LNCAP (cell line): ENCODE results near the gene CTNNBL1.

Experiments used
- TF ChIP-seq, protein P1 (sequence below): fragments of 450-650 bp; IDR thresholded peaks from 2 replicates; pipeline ENCODE4 v1.5.1; 2017; ENCODE audit warnings: mild to moderate bottlenecking

CTNNBL1 gene

DNA sequence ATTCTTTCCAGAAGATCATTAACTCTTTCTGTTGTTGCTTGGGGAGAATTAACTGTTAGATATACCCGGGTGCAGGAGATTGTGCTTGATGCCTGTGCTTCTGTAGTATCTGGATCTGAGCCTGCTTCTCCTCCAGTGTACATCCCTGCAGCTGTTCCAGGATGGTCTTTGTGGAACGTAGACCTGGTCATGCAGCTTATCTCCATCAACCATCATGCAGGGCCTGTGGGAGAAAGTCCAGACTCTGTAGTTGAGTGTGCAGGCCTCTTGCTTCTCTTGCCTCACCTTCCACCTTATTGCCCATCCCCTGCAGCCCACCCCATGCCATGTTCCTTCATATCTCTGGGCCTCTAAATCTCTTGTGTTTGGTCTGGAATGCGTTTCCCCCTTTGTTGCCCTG, 133.8 kb downstream of the CTNNBL1 start:
- TF ChIP-seq, protein P1, sequence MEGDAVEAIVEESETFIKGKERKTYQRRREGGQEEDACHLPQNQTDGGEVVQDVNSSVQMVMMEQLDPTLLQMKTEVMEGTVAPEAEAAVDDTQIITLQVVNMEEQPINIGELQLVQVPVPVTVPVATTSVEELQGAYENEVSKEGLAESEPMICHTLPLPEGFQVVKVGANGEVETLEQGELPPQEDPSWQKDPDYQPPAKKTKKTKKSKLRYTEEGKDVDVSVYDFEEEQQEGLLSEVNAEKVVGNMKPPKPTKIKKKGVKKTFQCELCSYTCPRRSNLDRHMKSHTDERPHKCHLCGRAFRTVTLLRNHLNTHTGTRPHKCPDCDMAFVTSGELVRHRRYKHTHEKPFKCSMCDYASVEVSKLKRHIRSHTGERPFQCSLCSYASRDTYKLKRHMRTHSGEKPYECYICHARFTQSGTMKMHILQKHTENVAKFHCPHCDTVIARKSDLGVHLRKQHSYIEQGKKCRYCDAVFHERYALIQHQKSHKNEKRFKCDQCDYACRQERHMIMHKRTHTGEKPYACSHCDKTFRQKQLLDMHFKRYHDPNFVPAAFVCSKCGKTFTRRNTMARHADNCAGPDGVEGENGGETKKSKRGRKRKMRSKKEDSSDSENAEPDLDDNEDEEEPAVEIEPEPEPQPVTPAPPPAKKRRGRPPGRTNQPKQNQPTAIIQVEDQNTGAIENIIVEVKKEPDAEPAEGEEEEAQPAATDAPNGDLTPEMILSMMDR = no peak

DNA sequence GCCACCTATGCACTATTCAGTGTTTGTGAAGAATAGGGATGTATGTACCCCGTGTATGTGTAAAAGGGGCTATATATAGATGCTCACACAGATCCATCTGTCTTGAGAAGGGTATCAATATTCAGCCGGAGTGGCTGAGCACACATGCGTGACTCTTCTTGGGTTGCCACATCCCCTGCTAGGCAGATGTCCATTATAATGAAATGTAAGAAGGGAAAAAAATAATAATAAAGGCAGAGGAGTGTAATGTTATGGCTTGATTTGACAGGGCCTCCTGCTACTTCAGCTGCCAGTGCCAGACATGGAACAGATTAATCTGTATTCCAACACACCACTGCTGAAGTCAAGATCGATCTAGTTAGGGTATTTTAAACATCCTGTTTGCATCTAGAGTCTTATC, 134.9 kb downstream of the CTNNBL1 start:
- TF ChIP-seq, protein P1 = no peak

DNA sequence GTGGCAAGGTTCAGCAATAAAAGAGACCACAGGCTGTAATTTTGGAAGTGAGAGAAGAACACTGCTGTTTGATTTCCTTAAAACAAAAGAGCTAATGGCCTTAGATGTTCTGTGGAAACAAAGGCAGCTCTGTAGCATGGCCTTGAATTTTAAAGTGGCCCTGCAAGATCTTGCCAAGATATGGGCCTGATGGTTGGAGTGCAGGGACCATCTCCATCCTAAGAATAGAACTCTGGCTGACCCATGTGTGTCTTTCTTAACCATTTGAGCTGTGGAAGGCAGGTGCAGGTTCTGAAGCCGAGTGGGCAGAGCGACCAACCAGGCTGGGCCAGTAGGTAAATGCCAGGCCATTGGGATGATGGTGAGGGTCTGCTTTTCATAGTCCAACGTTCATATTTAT, 135.3 kb downstream of the CTNNBL1 start:
- TF ChIP-seq, protein P1 = no peak

DNA sequence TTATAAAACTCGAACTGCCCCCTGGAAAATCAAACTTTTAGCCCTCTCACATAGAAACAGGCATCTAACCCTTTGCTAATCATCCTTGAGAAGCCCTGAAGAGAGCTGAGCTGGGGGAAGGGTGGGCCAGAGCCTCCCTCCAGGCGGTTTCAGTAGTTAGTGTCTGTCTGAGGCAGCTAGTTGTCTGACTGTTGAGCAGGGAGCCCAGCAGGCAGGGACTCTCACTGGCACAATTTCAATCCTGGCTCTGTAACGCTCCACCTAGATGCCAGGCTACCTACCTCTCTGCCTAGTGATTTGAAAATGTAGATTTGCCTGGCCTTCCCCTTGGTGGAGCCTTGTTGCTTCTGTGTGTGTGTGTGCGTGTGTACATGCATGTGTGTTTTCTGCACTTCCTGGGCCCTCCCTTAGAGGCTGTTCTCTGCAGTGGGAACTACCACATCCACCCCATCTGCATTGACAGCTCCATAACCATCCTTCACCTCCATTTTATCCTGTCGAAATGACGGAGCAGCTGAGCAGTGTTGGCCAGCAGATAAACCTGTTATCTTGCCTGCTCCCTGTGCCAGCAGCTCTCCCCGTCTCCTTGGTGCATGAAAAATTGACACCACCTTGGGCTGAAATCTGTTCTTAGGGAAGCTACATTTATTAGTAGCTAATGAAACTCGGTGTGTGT, 139.5 kb downstream of the CTNNBL1 start:
- TF ChIP-seq, protein P1 = no peak

DNA sequence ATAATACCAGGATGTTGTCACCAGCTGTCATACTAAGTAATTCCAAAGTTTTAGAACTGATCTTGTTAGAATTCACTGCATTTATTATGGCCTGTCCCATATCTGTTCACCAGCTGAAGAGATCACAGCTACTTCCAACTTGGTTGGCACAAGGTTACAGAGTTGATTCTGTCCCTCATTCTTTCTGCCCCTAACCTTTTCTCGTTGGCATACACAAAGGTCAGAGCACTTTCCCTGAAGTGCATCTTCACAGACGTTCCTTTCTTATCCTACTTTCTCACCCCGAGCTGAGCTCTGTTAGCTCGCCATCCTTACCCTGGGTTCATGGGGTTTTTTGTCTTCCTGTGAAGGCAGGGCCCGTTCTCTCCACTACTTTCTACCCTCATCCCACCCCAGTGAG, 143.1 kb downstream of the CTNNBL1 start:
- TF ChIP-seq, protein P1 = no peak

DNA sequence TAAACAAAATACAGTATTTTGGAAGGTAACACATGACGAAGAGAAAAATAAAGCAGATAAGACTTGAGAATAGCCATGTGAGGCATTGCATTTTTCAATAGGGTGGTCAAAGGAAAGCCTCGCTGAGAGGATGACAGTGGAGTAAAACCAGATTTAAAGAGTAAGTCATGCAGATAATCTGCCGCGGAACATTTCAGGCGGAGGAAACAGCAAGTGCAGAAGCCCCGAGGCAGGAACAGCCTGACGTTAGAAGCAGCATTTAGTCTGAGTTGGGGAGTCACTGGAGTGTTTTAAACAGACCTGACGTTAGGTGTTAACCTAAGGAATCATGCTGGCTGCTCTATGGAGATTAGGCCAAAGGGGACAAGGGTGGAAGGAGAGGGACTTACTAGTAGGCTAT, 144.1 kb downstream of the CTNNBL1 start:
- TF ChIP-seq, protein P1 = no peak

DNA sequence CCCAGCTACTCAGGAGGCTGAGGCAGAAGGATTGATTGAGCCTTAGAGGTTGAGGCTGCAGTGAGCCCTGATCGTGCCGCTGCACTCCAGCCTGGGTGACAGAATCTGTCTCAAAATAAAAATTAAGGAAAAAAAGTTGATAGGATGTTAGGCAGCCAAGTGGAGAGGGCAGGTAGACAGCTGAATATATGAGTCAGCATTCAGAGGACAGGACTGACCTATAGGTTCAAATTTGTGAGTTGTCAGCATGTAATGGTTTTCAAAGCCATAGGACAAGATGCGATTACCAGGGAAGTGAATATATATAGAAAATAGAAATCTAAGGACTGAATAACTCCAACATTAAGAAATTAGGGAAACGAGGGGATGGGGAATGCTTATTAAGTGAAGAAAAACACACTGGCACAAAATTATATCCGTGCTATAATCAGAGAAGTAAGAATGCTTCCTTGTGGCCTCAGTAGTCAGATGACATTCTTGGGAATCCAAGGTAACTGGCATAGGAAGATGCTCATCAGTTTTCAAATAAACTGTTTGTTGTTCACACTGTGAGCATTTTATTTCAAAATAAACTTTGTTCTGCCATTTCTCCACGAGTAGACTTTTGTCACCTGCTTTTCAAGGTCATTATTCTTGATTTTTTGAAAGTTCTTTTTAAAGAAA, 145.1 kb downstream of the CTNNBL1 start:
- TF ChIP-seq, protein P1 = no peak
